ENCODE data around the gene WDR81. TPM values are rescaled to one million over a fixed set of nuclear protein-coding genes. Genes with fewer than 3 reads are reported as not detected.
A peak's percentile ranks its signal among the peaks of the same experiment; 100 is the strongest.

WDR81 gene
- total RNA-seq, 1 experiment from 2014 or later, result 29.5 TPM

DNA sequence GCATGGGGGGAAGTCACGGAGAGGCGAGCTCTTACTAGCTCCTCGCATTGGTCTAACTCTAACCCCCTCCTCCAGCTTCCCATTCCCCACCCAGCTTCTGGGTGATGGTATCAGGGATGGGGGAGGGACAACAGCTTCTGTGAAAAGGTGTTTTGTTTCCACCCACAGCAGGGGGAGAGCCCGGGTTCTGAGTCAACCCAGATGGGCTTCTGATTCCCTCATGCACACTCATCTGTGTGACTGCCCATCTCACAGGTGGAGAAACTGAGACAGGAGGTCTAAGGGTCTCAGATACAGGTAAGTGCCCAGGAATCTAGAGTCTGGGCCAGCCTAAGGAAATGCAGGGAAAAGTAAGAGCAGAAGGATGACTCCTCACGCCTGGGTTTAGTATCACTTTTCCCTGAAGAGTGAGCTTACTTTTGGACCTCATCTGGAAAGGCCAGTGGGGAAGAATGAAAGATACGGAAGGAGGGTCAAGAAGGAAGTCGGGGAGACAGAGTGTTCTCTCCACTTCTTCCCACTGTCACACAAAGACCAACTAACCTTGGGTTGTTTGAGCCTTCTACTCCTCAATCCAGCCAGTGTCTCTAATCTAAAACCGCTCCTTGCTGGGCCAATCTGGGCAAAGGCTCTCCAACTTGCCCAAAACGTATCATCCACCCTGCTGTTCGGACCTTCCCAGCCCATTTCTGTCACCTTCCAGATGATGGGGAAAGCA, 11.2 kb upstream of the WDR81 start:
- ATAC-seq (no peak), DNase-seq (ENCODE audit: low read depth, low spot score) (no peak)
- H3K4me3 ChIP-seq (ENCODE audit: low read depth in 2 of 2, low read length in 2 of 2), result peak overlapping the region; percentile 73 to 78
- intact Hi-C loops (cut with micrococcal nuclease; ENCODE audit: unreplicated experiment) (no loop called here), in situ Hi-C loops (cut with HindIII; ENCODE audit: low pct_unique_long_range_greater_than_20kb, low sequenced_read_pairs) (no loop called here)
- H3K9me3 ChIP-seq (ENCODE audit: control insufficient read depth, insufficient read depth, low read depth, low read length), result no peaks in the 10 kb centered on the region
- POLR2A ChIA-PET, result interaction anchor here (0.6 kb wide), 1 partner anchor 139 kb away, joined by 3 read pairs; no protein-coding TSS in a partner anchor
- TF ChIP-seq TCF7L2 (IDR thresholded peaks at IDR 0.05; ENCODE audit: low read depth, low read length) (no peak), SIN3A (IDR thresholded peaks at IDR 0.05; ENCODE audit: borderline replicate concordance, insufficient read depth, low read depth, low read length) (no peak), POLR2AphosphoS5 (IDR thresholded peaks at IDR 0.05; ENCODE audit: low read depth, low read length) (no peak)
- TF ChIP-seq, protein P1, sequence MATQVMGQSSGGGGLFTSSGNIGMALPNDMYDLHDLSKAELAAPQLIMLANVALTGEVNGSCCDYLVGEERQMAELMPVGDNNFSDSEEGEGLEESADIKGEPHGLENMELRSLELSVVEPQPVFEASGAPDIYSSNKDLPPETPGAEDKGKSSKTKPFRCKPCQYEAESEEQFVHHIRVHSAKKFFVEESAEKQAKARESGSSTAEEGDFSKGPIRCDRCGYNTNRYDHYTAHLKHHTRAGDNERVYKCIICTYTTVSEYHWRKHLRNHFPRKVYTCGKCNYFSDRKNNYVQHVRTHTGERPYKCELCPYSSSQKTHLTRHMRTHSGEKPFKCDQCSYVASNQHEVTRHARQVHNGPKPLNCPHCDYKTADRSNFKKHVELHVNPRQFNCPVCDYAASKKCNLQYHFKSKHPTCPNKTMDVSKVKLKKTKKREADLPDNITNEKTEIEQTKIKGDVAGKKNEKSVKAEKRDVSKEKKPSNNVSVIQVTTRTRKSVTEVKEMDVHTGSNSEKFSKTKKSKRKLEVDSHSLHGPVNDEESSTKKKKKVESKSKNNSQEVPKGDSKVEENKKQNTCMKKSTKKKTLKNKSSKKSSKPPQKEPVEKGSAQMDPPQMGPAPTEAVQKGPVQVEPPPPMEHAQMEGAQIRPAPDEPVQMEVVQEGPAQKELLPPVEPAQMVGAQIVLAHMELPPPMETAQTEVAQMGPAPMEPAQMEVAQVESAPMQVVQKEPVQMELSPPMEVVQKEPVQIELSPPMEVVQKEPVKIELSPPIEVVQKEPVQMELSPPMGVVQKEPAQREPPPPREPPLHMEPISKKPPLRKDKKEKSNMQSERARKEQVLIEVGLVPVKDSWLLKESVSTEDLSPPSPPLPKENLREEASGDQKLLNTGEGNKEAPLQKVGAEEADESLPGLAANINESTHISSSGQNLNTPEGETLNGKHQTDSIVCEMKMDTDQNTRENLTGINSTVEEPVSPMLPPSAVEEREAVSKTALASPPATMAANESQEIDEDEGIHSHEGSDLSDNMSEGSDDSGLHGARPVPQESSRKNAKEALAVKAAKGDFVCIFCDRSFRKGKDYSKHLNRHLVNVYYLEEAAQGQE (IDR thresholded peaks at IDR 0.05; ENCODE audit: insufficient read depth in 1 of 2, low read depth in 2 of 2, low read length in 1 of 2), result no peak
- TF ChIP-seq, protein P2, sequence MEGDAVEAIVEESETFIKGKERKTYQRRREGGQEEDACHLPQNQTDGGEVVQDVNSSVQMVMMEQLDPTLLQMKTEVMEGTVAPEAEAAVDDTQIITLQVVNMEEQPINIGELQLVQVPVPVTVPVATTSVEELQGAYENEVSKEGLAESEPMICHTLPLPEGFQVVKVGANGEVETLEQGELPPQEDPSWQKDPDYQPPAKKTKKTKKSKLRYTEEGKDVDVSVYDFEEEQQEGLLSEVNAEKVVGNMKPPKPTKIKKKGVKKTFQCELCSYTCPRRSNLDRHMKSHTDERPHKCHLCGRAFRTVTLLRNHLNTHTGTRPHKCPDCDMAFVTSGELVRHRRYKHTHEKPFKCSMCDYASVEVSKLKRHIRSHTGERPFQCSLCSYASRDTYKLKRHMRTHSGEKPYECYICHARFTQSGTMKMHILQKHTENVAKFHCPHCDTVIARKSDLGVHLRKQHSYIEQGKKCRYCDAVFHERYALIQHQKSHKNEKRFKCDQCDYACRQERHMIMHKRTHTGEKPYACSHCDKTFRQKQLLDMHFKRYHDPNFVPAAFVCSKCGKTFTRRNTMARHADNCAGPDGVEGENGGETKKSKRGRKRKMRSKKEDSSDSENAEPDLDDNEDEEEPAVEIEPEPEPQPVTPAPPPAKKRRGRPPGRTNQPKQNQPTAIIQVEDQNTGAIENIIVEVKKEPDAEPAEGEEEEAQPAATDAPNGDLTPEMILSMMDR (IDR thresholded peaks at IDR 0.05), result no peak
- BruUV-seq (replicated peaks), result TSS peak; percentile 77
- CTCF ChIA-PET, result interaction anchor here (0.6 to 1.2 kb wide), 4 partner anchors 44 to 168 kb away, joined by 3 to 4 read pairs (median 3); no protein-coding TSS in a partner anchor
- peaks cover 4% of the 10 kb centered on the region; the same call in 1 of the 2 replicates for H3K36me3 ChIP-seq (ENCODE audit: control insufficient read depth, insufficient read depth, low read length)
- peak overlapping the region; percentile 66 for H3K27ac ChIP-seq (ENCODE audit: low read length)
- peaks cover 44% of the 10 kb centered on the region for H3K4me1 ChIP-seq (ENCODE audit: control insufficient read depth, insufficient read depth, low read length)
- H3K27me3 ChIP-seq (ENCODE audit: control insufficient read depth, insufficient read depth, low read length), result no peaks in the 10 kb centered on the region

DNA sequence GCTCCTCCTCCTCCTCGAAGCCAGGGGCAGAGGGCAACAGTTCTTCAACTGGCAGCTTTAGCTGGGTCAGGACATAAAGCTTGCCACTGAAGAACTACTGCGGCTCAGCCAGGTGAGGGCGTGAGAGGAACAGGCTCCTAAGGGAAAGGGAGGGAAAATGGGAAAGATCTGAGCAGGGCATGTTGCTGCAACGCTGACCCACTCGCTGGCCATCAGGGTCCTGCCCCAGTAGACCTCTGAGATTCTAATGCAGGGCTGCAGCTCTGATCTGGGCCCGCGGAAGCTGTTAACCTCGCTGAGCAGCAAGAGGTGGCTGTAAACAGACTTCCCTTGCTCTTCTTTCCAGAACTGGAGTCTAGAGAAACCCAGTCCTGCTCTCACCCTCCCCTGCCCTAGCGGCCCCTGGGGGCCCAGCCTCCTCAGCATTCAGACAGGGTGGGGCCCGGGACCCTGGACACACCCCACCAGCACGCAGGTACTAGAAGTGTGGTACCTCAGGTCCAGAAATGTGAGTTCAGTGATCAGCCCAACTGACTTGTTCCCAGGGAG, 10.6 kb upstream of the WDR81 start:
- BruUV-seq (replicated peaks), result no TSS peak
- intact Hi-C loops (cut with micrococcal nuclease; ENCODE audit: unreplicated experiment), result no loop called here
- no peak for TF ChIP-seq TCF7L2 (IDR thresholded peaks at IDR 0.05; ENCODE audit: low read depth, low read length)
- TF ChIP-seq, protein P2 (IDR thresholded peaks at IDR 0.05), result peak; percentile 83
- DNase-seq (ENCODE audit: low read depth, low spot score) (no peak), ATAC-seq (no peak)
- POLR2A ChIA-PET, result interaction anchor here (0.6 kb wide), 1 partner anchor 139 kb away, joined by 3 read pairs; no protein-coding TSS in a partner anchor
- in situ Hi-C loops (cut with HindIII; ENCODE audit: low pct_unique_long_range_greater_than_20kb, low sequenced_read_pairs), result no loop called here
- Histone ChIP-seq H3K36me3 (ENCODE audit: control insufficient read depth, insufficient read depth, low read length) (peaks cover 4% of the 10 kb centered on the region; the same call in 1 of the 2 replicates), H3K9me3 (ENCODE audit: control insufficient read depth, insufficient read depth, low read depth, low read length) (no peaks in the 10 kb centered on the region), H3K4me1 (ENCODE audit: control insufficient read depth, insufficient read depth, low read length) (peaks cover 49% of the 10 kb centered on the region), H3K27me3 (ENCODE audit: control insufficient read depth, insufficient read depth, low read length) (no peaks in the 10 kb centered on the region), H3K4me3 (ENCODE audit: low read depth in 2 of 2, low read length in 2 of 2) (peak overlapping the region; percentile 73 to 78), H3K27ac (ENCODE audit: low read length) (peak overlapping the region; percentile 66)
- CTCF ChIA-PET, result interaction anchor here (0.6 to 1.2 kb wide), 3 partner anchors 45 to 167 kb away, joined by 3 to 4 read pairs (median 3); no protein-coding TSS in a partner anchor

All from Panc1 (cell line).